Neuronal stem cell (in vitro differentiated cells): Measurements from ENCODE around the gene CA12.

Source experiments
- DNase-seq: peaks from one replicate; pipeline ENCODE4 v3.0.0-alpha.2; 2013; ENCODE audit warnings: low spot score
- H2AFZ ChIP-seq: one replicate; pipeline ENCODE4 v1.6.1; 2013; ENCODE audit warnings: mild to moderate bottlenecking, low read length, inconsistent platforms
- H2AK5ac ChIP-seq: 2 replicates; pipeline ENCODE4 v1.6.1; 2013; ENCODE audit warnings: low read depth, mild to moderate bottlenecking, inconsistent platforms, low read length, moderate library complexity, mixed read lengths
- H2BK120ac ChIP-seq: 2 replicates; pipeline ENCODE4 v1.6.1; 2013; ENCODE audit warnings: low read depth, mild to moderate bottlenecking, inconsistent platforms, low read length, moderate library complexity, mixed read lengths
- H2BK12ac ChIP-seq: one replicate; pipeline ENCODE4 v1.6.1; 2013; ENCODE audit warnings: low read length, inconsistent platforms
- H2BK15ac ChIP-seq: 2 replicates; pipeline ENCODE4 v1.6.1; 2013; ENCODE audit warnings: mild to moderate bottlenecking, low read length, inconsistent platforms, mixed read lengths
- H2BK5ac ChIP-seq: one replicate; pipeline ENCODE4 v1.6.1; 2013; ENCODE audit warnings: inconsistent platforms, mild to moderate bottlenecking, low read length, moderate library complexity
- H3K14ac ChIP-seq: one replicate; pipeline ENCODE4 v1.6.1; 2013; ENCODE audit warnings: low read length, inconsistent platforms
- H3K18ac ChIP-seq: 2 replicates; pipeline ENCODE4 v1.6.1; 2013; ENCODE audit warnings: low read length, inconsistent platforms
- H3K23ac ChIP-seq: 2 replicates; pipeline ENCODE4 v1.6.1; 2013; ENCODE audit warnings: low read depth, mild to moderate bottlenecking, mixed read lengths, low read length, inconsistent platforms; ENCODE audit not compliant: poor library complexity
- H3K27ac ChIP-seq: replicated peaks from 3 replicates; pipeline ENCODE4 v1.5.1; 2013; ENCODE audit warnings: low read length, inconsistent platforms
- H3K27me3 ChIP-seq, 3 experiments: 2 replicates each; pipeline ENCODE4 v1.6.1; 2013; ENCODE audit warnings: low read length in 3 of 3, mild to moderate bottlenecking in 2 of 3, inconsistent platforms in 1 of 3, low read depth in 1 of 3, mixed read lengths in 1 of 3, moderate library complexity in 1 of 3; ENCODE audit not compliant: control insufficient read depth in 3 of 3, insufficient read depth in 3 of 3
- H3K36me3 ChIP-seq, 2 donors: replicated peaks in 1 of 2; 2 replicates each; pipeline ENCODE4 v1.6.1; 2013; ENCODE audit warnings: low read length in 2 of 2; ENCODE audit not compliant: control insufficient read depth in 2 of 2, insufficient read depth in 2 of 2
- H3K4ac ChIP-seq: 2 replicates; pipeline ENCODE4 v1.6.1; 2013; ENCODE audit warnings: inconsistent platforms, mild to moderate bottlenecking, low read length, moderate library complexity
- H3K4me1 ChIP-seq, 2 donors: 1 replicate in 1 of 2; 2 replicates in 1 of 2; pipeline ENCODE4 v1.6.1; 2013; ENCODE audit warnings: low read length in 2 of 2, low read depth in 1 of 2; ENCODE audit not compliant: control insufficient read depth in 2 of 2, insufficient read depth in 1 of 2
- H3K4me2 ChIP-seq: one replicate; pipeline ENCODE4 v1.6.1; 2013; ENCODE audit warnings: mild to moderate bottlenecking, low read length, inconsistent platforms; ENCODE audit not compliant: insufficient read depth, poor library complexity, severe bottlenecking
- H3K4me3 ChIP-seq, 2 donors: 2 replicates each; pipeline ENCODE4 v1.5.1; 2013; ENCODE audit warnings: low read length in 2 of 2, mild to moderate bottlenecking in 2 of 2, inconsistent platforms in 1 of 2, moderate library complexity in 1 of 2
- H3K79me1 ChIP-seq: one replicate; pipeline ENCODE4 v1.6.1; 2013; ENCODE audit warnings: low read depth, mild to moderate bottlenecking, inconsistent platforms, low read length, moderate library complexity
- H3K9ac ChIP-seq: one replicate; pipeline ENCODE4 v1.6.1; 2013; ENCODE audit warnings: mild to moderate bottlenecking, low read depth, low read length, inconsistent platforms; ENCODE audit not compliant: poor library complexity
- H3K9me3 ChIP-seq, 2 donors: replicated peaks in 1 of 2; 2 replicates each; pipeline versions ENCODE3 to v1.6.1; 2013; ENCODE audit warnings: low read length in 2 of 2, mild to moderate bottlenecking in 2 of 2, inconsistent platforms in 1 of 2, low read depth in 1 of 2, mixed read lengths in 1 of 2, moderate library complexity in 1 of 2; ENCODE audit not compliant: control insufficient read depth in 2 of 2, insufficient read depth in 1 of 2
- H4K8ac ChIP-seq: one replicate; pipeline ENCODE4 v1.6.1; 2013; ENCODE audit warnings: low read depth, mild to moderate bottlenecking, inconsistent platforms, low read length, moderate library complexity
- H4K91ac ChIP-seq: one replicate; pipeline ENCODE4 v1.6.1; 2013; ENCODE audit warnings: low read length, low read depth, mild to moderate bottlenecking, inconsistent platforms; ENCODE audit not compliant: poor library complexity
- WGBS, 2 donors: extraction: QIAGEN DNeasy Blood & Tissue Kit; methylation state at CpG; one replicate each; pipeline ENCODE4 v1.1.7; 2013; ENCODE audit warnings: missing lambda C conversion rate in 2 of 2, mixed read lengths in 1 of 2; ENCODE audit not compliant: insufficient read length in 2 of 2, insufficient replicate concordance in 1 of 2; ENCODE audit errors: extremely low coverage in 2 of 2; 5-methylcytosine and 5-hydroxymethylcytosine counted together

CA12 gene

GRCh38 chr15:63331456-63331855, 50.2 kb downstream of the CA12 start:
- Histone ChIP-seq H2BK120ac (no peak overlapping the region), H3K27me3 (peaks cover 0 to 7% (median 0%) of the 10 kb centered on the region in 3 experiments), H3K27ac (no peak overlapping the region), H3K4me3 (no peak overlapping the region), H3K36me3 (no peaks in the 10 kb centered on the region), H3K18ac (no peak overlapping the region), H3K9me3 (no peaks in the 10 kb centered on the region), H3K9ac (no peak overlapping the region), H2BK12ac (no peak overlapping the region), H2AFZ (no peak overlapping the region), H3K4ac (no peak overlapping the region), H3K4me2 (no peak overlapping the region), H4K91ac (no peak overlapping the region), H3K4me1 (no peaks in the 10 kb centered on the region), H4K8ac (no peak overlapping the region), H2AK5ac (no peak overlapping the region), H3K79me1 (no peaks in the 10 kb centered on the region), H3K23ac (no peak overlapping the region), H2BK15ac (no peak overlapping the region), H3K14ac (no peak overlapping the region), H2BK5ac (no peak overlapping the region)
- no CpG with 5 or more reads among the region's 12 CpGs for WGBS, 2 donors
- DNase-seq = no peak

GRCh38 chr15:63330926-63331325, 50.7 kb downstream of the CA12 start:
- Histone ChIP-seq H3K18ac (no peak overlapping the region), H3K36me3 (no peaks in the 10 kb centered on the region), H2BK120ac (no peak overlapping the region), H2BK15ac (no peak overlapping the region), H4K8ac (no peak overlapping the region), H3K23ac (no peak overlapping the region), H3K4me1 (no peaks in the 10 kb centered on the region), H2BK12ac (no peak overlapping the region), H3K79me1 (no peaks in the 10 kb centered on the region), H2AFZ (no peak overlapping the region), H3K4me2 (no peak overlapping the region), H3K14ac (no peak overlapping the region), H2BK5ac (no peak overlapping the region), H3K27ac (no peak overlapping the region), H3K4me3 (no peak overlapping the region), H3K4ac (no peak overlapping the region), H2AK5ac (no peak overlapping the region), H3K27me3 (peaks cover 0 to 4% (median 0%) of the 10 kb centered on the region in 3 experiments), H3K9me3 (no peaks in the 10 kb centered on the region), H3K9ac (no peak overlapping the region), H4K91ac (no peak overlapping the region)
- DNase-seq = no peak
- no CpG with 5 or more reads among the region's 10 CpGs for WGBS, 2 donors

DNA sequence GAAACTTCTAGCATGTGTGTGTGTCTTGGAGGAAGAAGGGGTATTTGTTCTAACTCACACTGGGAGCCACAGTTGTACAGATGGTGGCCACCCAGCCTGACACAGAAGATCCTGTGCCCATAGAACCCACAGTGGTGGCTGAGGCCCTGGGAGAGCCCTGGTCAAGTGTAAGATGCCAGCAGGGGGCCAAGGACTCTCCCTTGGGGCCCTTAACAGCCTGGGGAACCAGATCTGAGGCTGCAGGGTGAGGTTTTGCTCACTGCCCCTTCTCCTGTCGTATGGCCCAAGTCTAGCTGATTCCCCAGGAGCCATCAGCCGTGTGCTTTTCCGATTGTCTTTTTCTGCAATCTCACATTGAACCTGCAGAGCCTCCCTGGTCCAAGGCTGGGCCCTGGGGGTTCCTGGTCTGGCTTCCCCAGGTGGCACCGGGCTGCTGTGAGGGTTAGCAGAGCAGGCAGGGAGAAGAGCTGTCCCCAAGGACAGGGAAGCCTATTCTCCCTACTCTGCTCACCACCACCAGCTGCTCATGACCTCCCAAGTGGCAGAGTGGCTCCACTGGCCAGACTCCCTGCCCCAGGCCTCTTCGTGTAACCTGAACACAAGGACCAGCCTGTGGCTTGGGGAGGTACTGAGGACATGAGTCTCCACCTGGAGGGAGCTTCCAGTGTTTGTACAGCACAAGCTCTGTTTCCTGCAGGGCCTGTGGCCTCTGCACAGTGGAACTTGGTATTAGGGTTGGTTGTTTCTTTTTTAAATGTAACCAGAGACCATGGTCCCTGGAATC, 51.9 kb downstream of the CA12 start:
- Histone ChIP-seq H3K27ac (no peak overlapping the region), H3K23ac (no peak overlapping the region), H3K14ac (no peak overlapping the region), H3K27me3 (no peaks in the 10 kb centered on the region), H2AK5ac (peak overlapping the region; percentile 88), H3K4me1 (no peaks in the 10 kb centered on the region), H3K36me3 (no peaks in the 10 kb centered on the region), H2BK5ac (no peak overlapping the region), H3K4me3 (no peak overlapping the region), H2BK120ac (peak overlapping the region; percentile 35), H2BK15ac (peak overlapping the region; percentile 21), H3K18ac (no peak overlapping the region), H4K8ac (no peak overlapping the region), H2AFZ (no peak overlapping the region), H3K9ac (no peak overlapping the region), H4K91ac (no peak overlapping the region), H3K9me3 (no peaks in the 10 kb centered on the region), H3K4me2 (no peak overlapping the region), H3K79me1 (no peaks in the 10 kb centered on the region), H3K4ac (no peak overlapping the region), H2BK12ac (no peak overlapping the region)
- DNase-seq = no peak
- WGBS, 2 donors = no CpG with 5 or more reads among the region's 5 CpGs

DNA sequence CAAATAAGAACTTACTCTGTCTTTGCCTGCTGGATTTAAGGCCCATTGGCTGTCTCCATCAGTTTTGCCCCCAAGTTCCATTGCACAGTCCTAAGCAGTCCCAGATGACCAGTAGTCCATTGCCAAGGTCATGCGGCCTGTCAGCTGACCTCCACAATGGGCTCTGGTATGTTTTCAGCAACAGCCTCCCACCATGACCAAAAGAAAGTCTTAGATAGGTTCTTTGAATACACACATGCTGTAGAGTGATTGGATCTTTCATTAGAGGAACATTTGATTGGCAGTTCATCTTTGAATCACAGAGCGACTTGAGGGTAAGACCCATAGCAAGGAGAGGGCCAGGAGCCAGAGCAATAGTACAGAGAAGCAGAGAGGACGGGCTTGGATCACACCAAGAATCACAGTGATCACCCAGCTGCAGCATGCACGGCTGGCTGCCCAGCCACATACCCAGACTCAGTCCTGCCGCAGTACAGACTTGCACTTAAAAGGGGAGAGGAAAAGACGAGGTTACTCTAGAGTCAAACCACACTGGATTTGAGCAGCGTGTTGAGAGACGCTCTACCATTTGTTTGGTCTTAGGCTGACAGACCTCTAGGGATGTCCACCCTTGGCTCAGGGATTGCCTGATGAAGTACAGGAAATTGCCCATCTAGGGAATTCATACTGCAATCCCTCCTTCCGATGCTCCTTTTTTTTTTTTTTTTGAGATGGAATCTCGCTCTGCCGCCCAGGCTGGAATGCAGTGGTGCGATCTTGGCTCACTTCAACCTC, 53.8 kb downstream of the CA12 start:
- H3K18ac ChIP-seq = peak overlapping the region; percentile 2
- H3K14ac ChIP-seq = no peak overlapping the region
- H3K9ac ChIP-seq = peak overlapping the region; percentile 25
- H2BK12ac ChIP-seq = no peak overlapping the region
- H4K91ac ChIP-seq = no peak overlapping the region
- H2BK15ac ChIP-seq = no peak overlapping the region
- no peak overlapping the region for H2AK5ac ChIP-seq
- H4K8ac ChIP-seq = no peak overlapping the region
- H3K27me3 ChIP-seq = no peaks in the 10 kb centered on the region
- no peaks in the 10 kb centered on the region for H3K9me3 ChIP-seq
- no peak overlapping the region for H2BK5ac ChIP-seq
- no peak overlapping the region for H3K4ac ChIP-seq
- peaks cover 6 to 8% of the 10 kb centered on the region in 2 donors for H3K4me1 ChIP-seq
- H3K23ac ChIP-seq = peak overlapping the region; percentile 44
- H3K36me3 ChIP-seq = no peaks in the 10 kb centered on the region
- no CpG with 5 or more reads among the region's 12 CpGs for WGBS, 2 donors
- no peak for DNase-seq
- H3K4me2 ChIP-seq = no peak overlapping the region
- H3K4me3 ChIP-seq = no peak overlapping the region
- H2AFZ ChIP-seq = no peak overlapping the region
- H3K79me1 ChIP-seq = no peaks in the 10 kb centered on the region
- H2BK120ac ChIP-seq = no peak overlapping the region
- no peak overlapping the region for H3K27ac ChIP-seq
